PC-3 (cell line): Measurements from ENCODE around the gene RNASEL. TPM values are rescaled to one million over a fixed set of nuclear protein-coding genes. Genes with fewer than 3 reads are reported as not detected.

ENCODE experiments used
- ATAC-seq: fragments of 200-7000 bp; cut with Tn5 transposase; 2 replicates; pipeline ENCODE4 v1.9.1; 2020; ENCODE audit warnings: mild to moderate bottlenecking, moderate library complexity
- BruUV-seq: library from RNA; stranded (reverse); fragments of 400-500 nt; replicated peaks from 2 replicates; lab custom pipeline; 2021; lab: Mats Ljungman, UMichigan
- CTCF ChIA-PET: fragments of 300-600 bp; sonication (Branson Sonifier 250); formaldehyde crosslinking; loops from one replicate; lab custom pipeline; 2022; ENCODE audit warnings: antibody characterized with exemption; lab: Charles Lee
- POLR2A ChIA-PET: fragments of 300-600 bp; sonication (Branson Sonifier 250); formaldehyde crosslinking; loops from one replicate; lab custom pipeline; 2022; ENCODE audit warnings: antibody characterized with exemption; ENCODE audit not compliant: unreplicated experiment; lab: Charles Lee
- DNase-seq: peaks from one replicate; pipeline ENCODE4 v3.0.0-alpha.2; 2015
- H2AFZ ChIP-seq: fragments of 300-600 bp; sonication (generic); 2 replicates; pipeline ENCODE4 v1.6.0; 2016; ENCODE audit warnings: antibody characterized with exemption, low read length
- H3F3A ChIP-seq: fragments of 300-600 bp; sonication (generic); one replicate; pipeline ENCODE4 v1.6.0; 2017; ENCODE audit warnings: antibody characterized with exemption, low read length, control low read depth, mild to moderate bottlenecking; ENCODE audit not compliant: unreplicated experiment
- H3K27ac ChIP-seq: fragments of 300-600 bp; sonication (generic); 2 replicates; pipeline ENCODE4 v1.5.1; 2016; ENCODE audit warnings: mild to moderate bottlenecking, low read length
- H3K27me3 ChIP-seq: fragments of 300-600 bp; sonication (generic); 2 replicates; pipeline ENCODE4 v1.6.1; 2016; ENCODE audit warnings: low read length, mixed read lengths
- H3K36me3 ChIP-seq: fragments of 300-600 bp; sonication (generic); 2 replicates; pipeline ENCODE4 v1.6.1; 2016; ENCODE audit warnings: low read depth, mixed run types, low read length, mixed read lengths
- H3K4me1 ChIP-seq: fragments of 300-600 bp; sonication (generic); 2 replicates; pipeline ENCODE4 v1.5.1; 2016; ENCODE audit warnings: low read length; ENCODE audit not compliant: insufficient read depth
- H3K4me2 ChIP-seq: fragments of 300-600 bp; sonication (generic); 2 replicates; pipeline ENCODE4 v1.6.0; 2016; ENCODE audit warnings: low read length
- H3K4me3 ChIP-seq: fragments of 300-600 bp; sonication (generic); 2 replicates; pipeline ENCODE4 v1.5.1; 2016; ENCODE audit warnings: mild to moderate bottlenecking, low read length, mixed read lengths
- H3K79me2 ChIP-seq: fragments of 300-600 bp; sonication (generic); 2 replicates; pipeline ENCODE4 v1.6.1; 2017; ENCODE audit warnings: low read length, mixed read lengths
- H3K9ac ChIP-seq: fragments of 300-600 bp; sonication (generic); 2 replicates; pipeline ENCODE4 v1.6.0; 2016; ENCODE audit warnings: mild to moderate bottlenecking, low read length
- H3K9me2 ChIP-seq: fragments of 300-600 bp; sonication (generic); replicated peaks from 2 replicates; pipeline ENCODE4 v1.6.1; 2016; ENCODE audit warnings: mixed run types, low read length, mixed read lengths
- H3K9me3 ChIP-seq: fragments of 300-600 bp; sonication (generic); 2 replicates; pipeline ENCODE4 v1.6.1; 2016; ENCODE audit warnings: low read length, mixed read lengths
- H4K20me1 ChIP-seq: fragments of 300-600 bp; sonication (generic); 2 replicates; pipeline ENCODE4 v1.6.1; 2016; ENCODE audit warnings: low read length, mixed read lengths
- EZH2 ChIP-seq: fragments of 300-600 bp; sonication (generic); IDR thresholded peaks from one replicate; pipeline ENCODE4 v1.6.1; 2017; ENCODE audit warnings: antibody characterized with exemption, mild to moderate bottlenecking, low read length; ENCODE audit not compliant: unreplicated experiment
- EZH2phosphoT487 ChIP-seq: fragments of 300-600 bp; sonication (generic); IDR thresholded peaks from 2 replicates; pipeline ENCODE4 v1.6.1; 2018; ENCODE audit warnings: mild to moderate bottlenecking, antibody characterized with exemption, low read length, borderline replicate concordance
- intact Hi-C: fragments of 100-400 bp; cut with micrococcal nuclease; formaldehyde crosslinking; loops from 2 replicates; pipeline ENCODE4 v1.9.0; 2023
- total RNA-seq: library from RNA; depleted of rRNA; stranded (reverse); fragments of >200 nt; gene quantifications from 2 replicates; pipeline ENCODE4 v1.2.3, GENCODE V29; 2014
- TF ChIP-seq, protein P1 (sequence below): fragments of 300-600 bp; sonication (generic); conservative IDR thresholded peaks from 2 replicates; pipeline ENCODE4 v1.5.1; 2017; ENCODE audit warnings: antibody characterized with exemption, low read depth, mild to moderate bottlenecking, low read length

The RNASEL gene
- total RNA-seq, 1 experiment from 2014 or later: 1.3 TPM

DNA sequence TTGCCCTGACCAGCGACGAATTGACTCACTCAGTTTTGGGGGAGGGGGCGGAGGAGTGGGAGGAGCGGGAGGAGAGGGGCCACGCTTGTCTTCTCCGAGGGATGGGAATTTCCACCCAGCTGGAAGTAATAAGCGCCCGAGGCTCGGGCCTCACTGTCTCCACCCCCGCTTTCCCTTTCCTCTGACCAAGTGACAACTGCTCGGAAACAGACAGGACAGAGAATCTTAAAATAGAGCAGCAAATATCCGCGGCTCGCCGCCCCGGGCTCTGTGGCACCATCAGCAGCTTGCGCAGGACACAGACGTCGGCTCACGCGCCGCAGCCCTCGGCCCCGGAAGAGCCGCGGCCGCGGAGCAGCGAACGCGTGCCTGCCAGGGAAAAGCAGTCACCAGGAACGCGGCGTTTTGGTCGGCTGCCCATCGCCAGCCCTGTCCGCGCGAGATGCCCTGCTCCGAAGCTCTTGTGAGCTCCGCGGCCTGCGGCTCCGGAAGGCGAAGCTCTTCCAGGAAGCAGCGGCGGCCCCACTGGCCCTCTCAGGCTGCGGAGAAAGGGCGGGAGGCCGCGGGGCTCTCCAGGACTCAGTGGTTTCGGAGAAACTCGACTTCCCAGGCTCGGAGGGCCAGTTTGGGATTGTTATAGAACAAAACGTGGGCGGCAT is 25.9 kb upstream of the RNASEL start:
- TF ChIP-seq, protein P1, sequence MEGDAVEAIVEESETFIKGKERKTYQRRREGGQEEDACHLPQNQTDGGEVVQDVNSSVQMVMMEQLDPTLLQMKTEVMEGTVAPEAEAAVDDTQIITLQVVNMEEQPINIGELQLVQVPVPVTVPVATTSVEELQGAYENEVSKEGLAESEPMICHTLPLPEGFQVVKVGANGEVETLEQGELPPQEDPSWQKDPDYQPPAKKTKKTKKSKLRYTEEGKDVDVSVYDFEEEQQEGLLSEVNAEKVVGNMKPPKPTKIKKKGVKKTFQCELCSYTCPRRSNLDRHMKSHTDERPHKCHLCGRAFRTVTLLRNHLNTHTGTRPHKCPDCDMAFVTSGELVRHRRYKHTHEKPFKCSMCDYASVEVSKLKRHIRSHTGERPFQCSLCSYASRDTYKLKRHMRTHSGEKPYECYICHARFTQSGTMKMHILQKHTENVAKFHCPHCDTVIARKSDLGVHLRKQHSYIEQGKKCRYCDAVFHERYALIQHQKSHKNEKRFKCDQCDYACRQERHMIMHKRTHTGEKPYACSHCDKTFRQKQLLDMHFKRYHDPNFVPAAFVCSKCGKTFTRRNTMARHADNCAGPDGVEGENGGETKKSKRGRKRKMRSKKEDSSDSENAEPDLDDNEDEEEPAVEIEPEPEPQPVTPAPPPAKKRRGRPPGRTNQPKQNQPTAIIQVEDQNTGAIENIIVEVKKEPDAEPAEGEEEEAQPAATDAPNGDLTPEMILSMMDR: no peak
- no peak for TF ChIP-seq EZH2
- no peak for TF ChIP-seq EZH2phosphoT487
- Histone ChIP-seq H3K4me1 (no peaks in the 10 kb centered on the region), H3K9ac (no peak overlapping the region)

DNA sequence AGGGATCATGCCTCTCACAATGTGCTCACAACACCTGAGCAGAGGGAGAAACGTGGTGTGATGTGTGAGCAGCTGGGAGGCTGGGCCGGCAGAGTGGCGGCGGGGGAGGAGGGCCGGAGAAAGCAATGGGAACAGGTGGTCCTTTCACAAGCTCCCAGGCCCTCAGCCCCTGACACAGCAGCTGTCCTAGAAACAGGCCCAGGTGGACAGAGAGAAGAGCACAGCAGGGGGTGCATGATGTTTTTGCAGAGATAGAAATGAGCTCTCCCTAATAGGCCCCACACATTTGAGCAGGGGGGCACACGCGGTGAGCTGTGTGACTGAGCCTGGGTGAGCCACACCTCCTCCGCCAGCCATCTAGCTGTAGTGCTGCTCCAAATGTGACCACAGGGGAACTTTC is 22.7 kb upstream of the RNASEL start:
- Histone ChIP-seq H3K4me2 (no peak overlapping the region), H3K4me1 (no peaks in the 10 kb centered on the region), H3K4me3 (no peak overlapping the region), H3K36me3 (no peaks in the 10 kb centered on the region), H3K27ac (no peak overlapping the region), H4K20me1 (no peaks in the 10 kb centered on the region), H3K79me2 (no peaks in the 10 kb centered on the region), H3F3A (no peaks in the 10 kb centered on the region), H3K9me2 (no peaks in the 10 kb centered on the region), H3K9me3 (no peaks in the 10 kb centered on the region), H2AFZ (no peak overlapping the region), H3K9ac (no peak overlapping the region), H3K27me3 (peaks cover 28% of the 10 kb centered on the region)
- TF ChIP-seq, protein P1: no peak
- no peak for ATAC-seq
- intact Hi-C loops: no loop called here
- ChIA-PET POLR2A (no interaction called here), CTCF (no interaction called here)
- no peak for DNase-seq
- no TSS peak for BruUV-seq

More for the DNA sequence above, 25.9 kb upstream of the RNASEL start:
- Histone ChIP-seq H3K9me3 (no peaks in the 10 kb centered on the region), H2AFZ (peak overlapping the region; percentile 86), H3K79me2 (no peaks in the 10 kb centered on the region), H3K4me3 (peak overlapping the region; percentile 61), H3F3A (no peaks in the 10 kb centered on the region), H3K27me3 (peaks cover 28% of the 10 kb centered on the region), H3K9me2 (no peaks in the 10 kb centered on the region), H3K27ac (no peak overlapping the region), H4K20me1 (no peaks in the 10 kb centered on the region), H3K4me2 (peak overlapping the region; percentile 87), H3K36me3 (no peaks in the 10 kb centered on the region)
- ChIA-PET CTCF (interaction anchor here (0.6 kb wide), 2 partner anchors 9 to 471 kb away, joined by 3 to 5 read pairs; no protein-coding TSS in a partner anchor), POLR2A (no interaction called here)
- intact Hi-C loops: no loop called here
- DNase-seq: peak; percentile 40
- no TSS peak for BruUV-seq
- ATAC-seq: peak; percentile 63

GRCh38 chr1:182611326-182611725 is 22.3 kb upstream of the RNASEL start:
- intact Hi-C loops: no loop called here
- no peak for ATAC-seq
- Histone ChIP-seq H3K27ac (no peak overlapping the region), H4K20me1 (no peaks in the 10 kb centered on the region), H3K4me3 (no peak overlapping the region), H3K79me2 (no peaks in the 10 kb centered on the region), H3F3A (no peaks in the 10 kb centered on the region), H3K4me1 (no peaks in the 10 kb centered on the region), H3K4me2 (no peak overlapping the region), H3K27me3 (peaks cover 28% of the 10 kb centered on the region), H3K36me3 (no peaks in the 10 kb centered on the region), H2AFZ (no peak overlapping the region), H3K9me3 (no peaks in the 10 kb centered on the region), H3K9me2 (no peaks in the 10 kb centered on the region), H3K9ac (no peak overlapping the region)
- no TSS peak for BruUV-seq
- no peak for DNase-seq
- ChIA-PET POLR2A (no interaction called here), CTCF (no interaction called here)
- TF ChIP-seq, protein P1: no peak
- TF ChIP-seq EZH2: no peak
- no peak for TF ChIP-seq EZH2phosphoT487
